Natural killer cell treated with Interleukin-12 subunit alpha and Interleukin-12 subunit beta and Interleukin-15 and Interleukin-18, amount 100 ng/mL, for 72 hours (primary cell): Measurements from ENCODE around the gene C19orf38. TPM values are rescaled to one million over a fixed set of nuclear protein-coding genes. Genes with fewer than 3 reads are reported as not detected.
A peak's percentile ranks its signal among the peaks of the same experiment; 100 is the strongest.
"Not testable (repeated sequence)": the region's sequence is repeated elsewhere in the genome, so short reads cannot be mapped to it uniquely, and the experiment has no call there.

Source experiments
- ATAC-seq, 2 donors: fragments of 150-1000 bp; cut with Tn5 transposase in 1 of 2; sonication (Bioruptor Pico), chemical (Tn5 transposase) in 1 of 2; 2 replicates each; pipeline ENCODE4 v1.10.0; 2021
- DNase-seq: peaks from one replicate; pipeline ENCODE4 v3.0.0; 2022; ENCODE audit warnings: low spot score
- H3K27ac Mint-ChIP-seq, 2 donors: 1 replicate in 1 of 2; 2 replicates in 1 of 2; pipeline ENCODE4 v1.8.0; 2022; ENCODE audit warnings: mixed read lengths in 2 of 2, mild to moderate bottlenecking in 1 of 2, moderate library complexity in 1 of 2
- H3K27me3 Mint-ChIP-seq, 2 donors: 1 replicate in 1 of 2; 2 replicates in 1 of 2; pipeline ENCODE4 v1.8.0; 2022; ENCODE audit warnings: mixed read lengths in 2 of 2
- H3K36me3 Mint-ChIP-seq: one replicate; pipeline ENCODE4 v1.8.0; 2022; ENCODE audit warnings: mixed read lengths
- H3K4me1 Mint-ChIP-seq, 2 donors: 1 replicate in 1 of 2; 2 replicates in 1 of 2; pipeline ENCODE4 v1.8.0; 2022; ENCODE audit warnings: low read depth in 2 of 2, mixed read lengths in 2 of 2, mild to moderate bottlenecking in 1 of 2
- H3K4me3 Mint-ChIP-seq: one replicate; pipeline ENCODE4 v1.8.0; 2022; ENCODE audit warnings: mixed read lengths
- H3K9me3 Mint-ChIP-seq: 2 replicates; pipeline ENCODE4 v1.8.0; 2022; ENCODE audit warnings: mixed read lengths
- total RNA-seq, 2 donors: library from RNA; stranded (reverse); gene quantifications; one replicate each; pipeline ENCODE4 v1.2.3, GENCODE V29; 2022

The C19orf38 gene
- total RNA-seq, 2 donors from 2014 or later = 2.7 to 12.0 TPM

DNA sequence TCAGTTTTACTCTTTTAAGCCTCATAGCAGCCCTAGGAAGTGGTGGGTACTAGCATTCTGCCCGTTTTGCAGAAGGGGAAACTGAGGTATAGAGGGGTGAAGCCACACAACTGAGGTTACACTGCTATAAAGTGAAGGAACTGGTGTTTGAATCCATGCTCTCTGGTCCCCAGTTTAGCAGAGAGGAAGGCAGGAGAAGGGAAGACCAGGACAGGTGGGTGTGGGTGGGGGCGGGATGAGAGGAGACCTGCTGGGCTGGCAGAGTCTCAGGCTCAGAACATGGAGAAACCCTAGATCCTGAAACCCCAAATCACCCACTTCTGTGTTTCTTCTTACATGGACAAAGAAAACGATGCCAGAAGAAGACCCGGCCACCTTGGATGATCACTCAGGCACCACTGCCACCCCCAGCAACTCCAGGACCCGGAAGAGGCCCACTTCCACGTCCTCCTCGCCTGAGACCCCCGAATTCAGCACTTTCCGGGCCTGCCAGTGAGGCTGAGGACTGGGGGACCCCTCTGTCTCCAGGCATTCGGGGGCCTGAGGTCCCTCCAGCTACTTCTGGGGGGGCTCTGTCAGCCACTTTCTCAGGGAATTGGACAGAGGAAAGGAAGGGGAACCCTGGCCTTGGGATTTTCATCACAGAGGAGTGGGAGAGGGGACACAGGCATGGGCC lies 20.8 kb downstream of the C19orf38 start:
- peak overlapping the region; percentile 78 to 98 for H3K27ac Mint-ChIP-seq

DNA sequence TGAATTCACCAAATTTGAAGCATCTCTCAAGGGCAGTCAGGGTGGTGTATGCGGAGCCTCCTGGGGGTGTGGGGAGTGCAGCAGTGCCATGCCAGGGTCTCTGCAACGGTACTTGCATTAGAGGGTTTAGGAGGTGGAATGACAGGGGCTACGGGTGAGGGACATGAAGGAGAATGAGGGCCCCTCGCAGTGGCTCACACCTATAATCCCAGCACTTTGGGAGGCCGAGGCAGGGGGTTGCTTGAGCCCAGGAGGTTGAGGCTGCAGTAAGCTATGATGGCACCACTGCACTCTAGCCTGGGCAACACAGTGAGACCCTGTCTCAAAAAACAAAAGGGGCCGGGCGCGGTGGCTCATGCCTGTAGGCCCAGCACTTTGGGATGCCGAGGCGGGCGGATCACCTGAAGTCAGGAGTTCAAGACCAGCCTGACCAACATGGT lies 21.7 kb downstream of the C19orf38 start:
- Mint-ChIP-seq H3K4me3 (peak overlapping the region; percentile 89), H3K27ac (peak overlapping the region; percentile 85 to 90), H3K4me1 (peaks cover 21 to 27% of the 10 kb centered on the region in 2 donors)
- ATAC-seq, H3K36me3 Mint-ChIP-seq, H3K9me3 Mint-ChIP-seq, H3K27me3 Mint-ChIP-seq, DNase-seq: not testable (repeated sequence)

More for the DNA sequence above, 20.8 kb downstream of the C19orf38 start:
- H3K4me3 Mint-ChIP-seq = no peak overlapping the region
- ATAC-seq = no peak
- peaks cover 28 to 32% of the 10 kb centered on the region in 2 donors for H3K4me1 Mint-ChIP-seq
- H3K9me3 Mint-ChIP-seq = no peaks in the 10 kb centered on the region
- no peaks in the 10 kb centered on the region for H3K36me3 Mint-ChIP-seq
- no peak for DNase-seq
- H3K27me3 Mint-ChIP-seq = no peaks in the 10 kb centered on the region

DNA sequence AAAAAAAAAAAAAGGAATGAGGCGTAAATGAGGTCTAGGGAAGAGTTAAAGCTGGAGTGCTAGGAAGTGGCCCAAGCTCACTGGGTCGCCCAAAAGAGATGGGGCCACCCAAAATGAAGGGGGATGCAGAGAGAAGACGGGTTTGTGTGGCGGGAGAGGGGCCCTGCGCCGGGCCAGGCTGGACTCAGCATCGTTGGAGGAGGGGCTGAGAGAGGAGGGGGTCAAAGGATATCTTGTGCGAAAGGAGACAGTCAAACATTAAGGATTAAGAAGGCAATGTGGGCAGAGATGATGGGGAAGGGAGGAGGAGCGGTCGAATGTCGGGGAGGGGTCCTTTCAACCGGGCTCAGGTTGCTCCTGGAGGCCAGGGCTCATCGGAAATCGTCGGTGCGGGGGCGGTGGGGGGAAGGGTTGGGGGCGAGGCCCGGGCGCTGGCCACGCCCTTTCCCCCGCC lies 22.3 kb downstream of the C19orf38 start:
- ATAC-seq = no peak
- Mint-ChIP-seq H3K27me3 (no peaks in the 10 kb centered on the region), H3K4me1 (peaks cover 21 to 27% of the 10 kb centered on the region in 2 donors), H3K4me3 (peak overlapping the region; percentile 89), H3K27ac (peak overlapping the region; percentile 85 to 90), H3K9me3 (no peaks in the 10 kb centered on the region), H3K36me3 (no peaks in the 10 kb centered on the region)
- DNase-seq = no peak

DNA sequence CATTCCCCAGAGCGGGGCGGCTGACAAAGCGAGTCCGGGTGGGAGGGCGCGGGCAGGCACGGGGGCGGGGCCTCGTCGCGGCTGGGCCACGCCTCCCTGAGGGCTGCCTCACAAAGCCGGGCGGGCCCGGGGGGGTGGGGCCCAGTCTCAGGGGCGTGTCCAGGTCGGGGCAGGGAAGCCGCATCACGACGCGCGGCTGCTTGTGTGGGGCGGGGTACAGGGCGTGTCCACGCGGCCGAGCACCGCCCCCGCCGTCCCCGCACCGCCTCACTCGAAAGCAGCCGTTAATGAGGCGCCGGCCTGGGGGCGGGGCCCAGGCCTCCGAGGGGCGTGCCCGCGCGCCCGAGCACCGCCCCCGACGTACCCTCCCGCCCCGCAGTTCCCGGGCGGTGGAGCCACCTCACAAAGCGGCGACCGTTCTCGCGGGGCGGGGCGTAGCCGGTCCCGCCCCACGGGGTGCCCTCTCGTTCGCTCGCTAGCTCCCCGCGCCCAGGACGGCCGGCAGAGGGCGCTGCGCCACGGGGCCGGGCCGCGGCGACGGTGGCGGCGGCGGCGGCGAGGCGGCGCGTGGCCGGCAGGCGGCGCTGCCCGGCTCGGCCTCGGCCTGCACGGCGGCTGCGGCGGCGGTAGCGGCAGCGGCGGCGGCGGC lies 22.9 kb downstream of the C19orf38 start, which contains the start of gene CARM1:
Gene CARM1 (plus strand): TSS at position 599 of the 649 bp plus-strand sequence. CDS start 150 bp downstream, outside the sequence.
- Mint-ChIP-seq H3K4me3 (peak within 1 kb of the TSS; percentile 89), H3K27ac (peak within 1 kb of the TSS; percentile 85 to 90), H3K36me3 (no peaks in the 10 kb centered on the region), H3K4me1 (peaks cover 21 to 27% of the 10 kb centered on the region in 2 donors), H3K9me3 (no peaks in the 10 kb centered on the region), H3K27me3 (no peaks in the 10 kb centered on the region)
- peak; percentile 95 for ATAC-seq
- peak; percentile 99 for DNase-seq

DNA sequence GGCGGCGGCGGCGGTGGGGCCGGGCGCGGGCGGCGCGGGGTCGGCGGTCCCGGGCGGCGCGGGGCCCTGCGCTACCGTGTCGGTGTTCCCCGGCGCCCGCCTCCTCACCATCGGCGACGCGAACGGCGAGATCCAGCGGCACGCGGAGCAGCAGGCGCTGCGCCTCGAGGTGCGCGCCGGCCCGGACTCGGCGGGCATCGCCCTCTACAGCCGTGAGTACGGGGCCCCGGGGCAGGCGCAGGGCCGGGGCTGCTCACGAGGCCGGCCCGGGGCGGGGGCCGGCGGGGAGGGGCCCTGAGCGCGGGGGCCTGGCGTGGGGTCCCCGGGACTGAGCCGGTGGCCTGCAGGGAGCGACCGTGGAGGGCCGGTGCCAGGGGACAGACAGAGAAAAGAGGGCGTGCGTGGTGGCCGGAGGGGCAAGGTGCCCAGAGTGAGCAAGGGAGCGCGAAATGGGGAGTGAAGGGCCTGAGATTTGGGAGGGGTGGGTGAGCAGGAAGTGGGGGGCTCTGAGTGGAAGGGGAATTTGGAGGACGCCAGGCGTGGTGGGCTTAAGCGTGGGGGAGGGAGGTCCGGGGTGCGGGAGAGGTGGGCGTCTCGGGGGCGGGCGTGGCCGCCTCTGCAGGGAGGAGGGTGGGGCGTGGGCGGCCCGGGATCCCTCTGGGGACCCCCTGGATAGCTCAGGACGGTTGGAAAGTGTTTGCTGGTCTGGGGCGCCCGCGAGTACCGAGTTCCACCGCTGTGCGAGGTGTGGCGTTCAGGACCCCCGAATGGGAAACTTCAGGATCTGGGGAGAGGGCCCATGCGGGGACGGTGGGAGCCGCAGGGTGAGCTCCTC lies 23.7 kb downstream of the C19orf38 start:
- no peaks in the 10 kb centered on the region for H3K27me3 Mint-ChIP-seq
- H3K36me3 Mint-ChIP-seq = no peaks in the 10 kb centered on the region
- H3K9me3 Mint-ChIP-seq = no peaks in the 10 kb centered on the region
- peak; percentile 64 for DNase-seq
- H3K4me3 Mint-ChIP-seq = peak overlapping the region; percentile 86
- H3K27ac Mint-ChIP-seq = peak overlapping the region; percentile 62 to 87
- ATAC-seq = peak in 1 of 2 donors; percentile 0
- H3K4me1 Mint-ChIP-seq = peaks cover 25 to 30% of the 10 kb centered on the region in 2 donors

DNA sequence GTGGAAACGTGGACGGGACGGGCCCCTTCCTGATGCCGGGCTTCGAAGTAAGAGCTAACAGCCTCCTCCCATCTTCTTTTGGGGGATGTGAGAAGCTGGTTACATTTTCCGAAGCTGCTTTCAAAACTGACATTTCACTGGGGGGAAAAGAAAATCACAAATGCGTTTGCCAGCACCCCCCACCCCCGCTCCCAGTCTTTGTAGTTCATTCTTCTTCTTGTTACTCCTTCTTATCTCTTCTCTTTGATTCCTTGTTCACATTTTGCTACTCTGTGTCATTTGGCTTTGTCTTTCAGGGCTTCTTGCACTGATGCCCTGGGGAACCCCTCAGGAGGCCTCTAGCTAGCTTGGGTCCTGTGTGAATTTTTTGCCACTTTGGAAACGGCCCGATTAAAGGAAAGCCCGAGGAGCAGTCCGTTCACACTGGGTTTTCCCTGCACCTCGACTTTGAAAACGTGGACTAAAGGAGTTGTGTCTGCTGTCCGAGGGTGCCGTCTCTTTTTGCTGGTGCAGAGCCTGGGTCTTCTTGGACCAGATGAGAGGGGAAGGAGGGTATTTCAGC lies 24.4 kb downstream of the C19orf38 start:
- H3K4me1 Mint-ChIP-seq = peaks cover 27 to 32% of the 10 kb centered on the region in 2 donors
- H3K27me3 Mint-ChIP-seq = no peaks in the 10 kb centered on the region
- H3K36me3 Mint-ChIP-seq = no peaks in the 10 kb centered on the region
- peak overlapping the region; percentile 62 to 87 for H3K27ac Mint-ChIP-seq
- no peak for DNase-seq
- peak overlapping the region; percentile 86 for H3K4me3 Mint-ChIP-seq
- ATAC-seq = no peak
- no peaks in the 10 kb centered on the region for H3K9me3 Mint-ChIP-seq

DNA sequence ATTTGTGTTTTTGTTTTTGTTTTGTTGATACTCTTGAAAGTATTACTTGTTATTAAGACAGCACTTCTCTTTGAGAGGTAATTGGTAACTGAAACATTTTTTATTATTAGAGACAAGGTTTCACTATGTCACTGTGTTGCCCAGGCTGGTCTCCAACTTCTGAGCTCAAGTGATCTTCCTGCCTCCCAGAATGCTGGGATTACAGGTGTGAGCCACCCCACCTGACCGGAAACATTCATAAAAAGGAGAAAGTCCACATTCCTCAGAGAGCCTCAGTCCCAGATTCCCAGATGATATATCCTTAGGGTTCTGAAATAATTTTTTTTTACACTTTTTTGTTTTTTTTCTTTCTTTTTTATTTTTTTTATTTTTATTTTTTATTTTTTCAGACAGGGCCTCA lies 25.8 kb downstream of the C19orf38 start:
- H3K4me1 Mint-ChIP-seq = peaks cover 31 to 32% of the 10 kb centered on the region in 2 donors
- no peaks in the 10 kb centered on the region for H3K36me3 Mint-ChIP-seq
- H3K27ac Mint-ChIP-seq = no peak overlapping the region
- no peak overlapping the region for H3K4me3 Mint-ChIP-seq
- H3K27me3 Mint-ChIP-seq = no peaks in the 10 kb centered on the region
- no peak for DNase-seq
- no peaks in the 10 kb centered on the region for H3K9me3 Mint-ChIP-seq
- ATAC-seq = no peak

DNA sequence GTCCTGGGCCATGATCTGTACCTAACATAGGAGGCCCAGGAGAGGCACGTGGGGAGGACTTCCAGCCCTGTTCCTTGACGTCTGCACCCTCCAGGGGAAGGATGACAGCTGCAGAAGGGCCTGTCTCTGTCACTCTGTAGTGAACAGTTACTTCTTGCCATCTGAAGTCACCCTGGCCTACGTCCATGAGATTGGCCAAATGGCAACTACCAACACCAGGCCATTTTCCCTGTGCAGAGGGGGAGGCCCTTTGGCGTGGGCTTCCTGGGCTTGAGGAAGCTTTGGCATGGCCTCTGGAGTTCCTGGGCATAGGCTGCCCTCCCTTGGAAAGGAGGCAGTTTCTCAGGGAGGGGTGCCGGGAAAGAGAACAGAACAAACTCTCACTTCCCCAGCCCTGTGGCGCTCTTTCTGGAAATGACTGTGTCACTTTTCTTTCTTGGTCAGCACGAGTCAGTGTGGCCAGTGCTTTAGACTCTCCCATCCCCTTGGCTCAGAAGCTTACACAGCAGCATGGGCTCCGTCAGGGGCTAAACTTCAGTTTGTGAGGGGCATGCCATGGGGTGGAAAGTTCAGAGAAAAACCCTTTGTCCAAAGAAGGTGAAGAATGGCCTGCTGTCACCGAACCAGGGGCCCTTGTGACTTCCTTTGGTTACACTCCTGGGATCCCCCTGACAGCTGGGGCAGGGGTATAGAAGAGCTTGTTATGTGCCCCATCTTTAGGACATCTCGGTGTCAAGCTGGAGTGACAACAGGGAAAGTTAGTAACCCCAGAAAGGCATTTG lies 28.4 kb downstream of the C19orf38 start:
- H3K4me3 Mint-ChIP-seq = peak overlapping the region; percentile 60
- H3K4me1 Mint-ChIP-seq = peaks cover 31 to 33% of the 10 kb centered on the region in 2 donors
- DNase-seq (peak; percentile 67), ATAC-seq (peak; percentile 80 to 83)
- H3K36me3 Mint-ChIP-seq = no peaks in the 10 kb centered on the region
- no peaks in the 10 kb centered on the region for H3K27me3 Mint-ChIP-seq
- no peaks in the 10 kb centered on the region for H3K9me3 Mint-ChIP-seq
- peak overlapping the region; percentile 59 to 79 for H3K27ac Mint-ChIP-seq

DNA sequence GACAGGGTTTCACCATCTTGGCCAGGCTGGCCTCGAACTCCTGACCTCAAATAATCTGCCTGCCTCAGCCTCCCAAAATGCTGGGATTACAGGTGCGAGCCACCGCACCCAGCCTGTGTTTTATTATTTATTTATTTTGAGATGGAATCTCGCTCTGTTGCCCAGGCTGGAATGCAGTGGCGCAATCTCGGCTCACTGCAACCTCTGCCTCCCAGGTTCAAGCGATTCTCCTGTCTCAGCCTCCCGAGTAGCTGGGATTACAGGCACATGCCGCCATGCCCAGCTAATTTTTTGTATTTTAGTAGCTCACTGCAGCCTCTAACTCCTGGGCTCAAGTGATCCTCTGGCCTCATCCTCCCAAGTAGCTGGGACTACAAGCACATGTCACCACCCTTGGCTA lies 29.4 kb downstream of the C19orf38 start:
- not testable (repeated sequence) for H3K27me3 Mint-ChIP-seq, ATAC-seq, H3K9me3 Mint-ChIP-seq, H3K36me3 Mint-ChIP-seq, DNase-seq
- Mint-ChIP-seq H3K4me3 (peak overlapping the region; percentile 71), H3K4me1 (peaks cover 26 to 29% of the 10 kb centered on the region in 2 donors), H3K27ac (peak overlapping the region; percentile 59 to 89)

DNA sequence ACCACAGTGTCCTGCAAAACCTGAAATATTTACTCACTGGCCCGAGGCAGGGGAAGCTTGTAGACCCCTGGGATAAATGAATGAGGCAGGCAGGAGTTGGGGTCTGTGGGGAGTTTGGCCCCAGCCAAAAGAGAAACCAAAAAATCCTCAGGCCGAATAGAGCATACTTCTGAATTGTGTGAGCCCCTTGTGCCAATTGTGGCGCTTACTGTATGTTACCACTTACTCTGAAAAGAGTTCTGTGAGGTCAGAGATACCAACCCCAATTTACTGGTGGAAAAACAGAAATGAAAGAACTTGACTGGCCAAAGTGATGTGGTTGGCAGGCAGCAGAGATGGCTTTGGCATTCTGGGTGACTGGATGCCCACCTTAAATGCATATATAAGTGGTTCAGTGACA lies 30.0 kb downstream of the C19orf38 start:
- peaks cover 23 to 25% of the 10 kb centered on the region in 2 donors for H3K4me1 Mint-ChIP-seq
- ATAC-seq = no peak

DNA sequence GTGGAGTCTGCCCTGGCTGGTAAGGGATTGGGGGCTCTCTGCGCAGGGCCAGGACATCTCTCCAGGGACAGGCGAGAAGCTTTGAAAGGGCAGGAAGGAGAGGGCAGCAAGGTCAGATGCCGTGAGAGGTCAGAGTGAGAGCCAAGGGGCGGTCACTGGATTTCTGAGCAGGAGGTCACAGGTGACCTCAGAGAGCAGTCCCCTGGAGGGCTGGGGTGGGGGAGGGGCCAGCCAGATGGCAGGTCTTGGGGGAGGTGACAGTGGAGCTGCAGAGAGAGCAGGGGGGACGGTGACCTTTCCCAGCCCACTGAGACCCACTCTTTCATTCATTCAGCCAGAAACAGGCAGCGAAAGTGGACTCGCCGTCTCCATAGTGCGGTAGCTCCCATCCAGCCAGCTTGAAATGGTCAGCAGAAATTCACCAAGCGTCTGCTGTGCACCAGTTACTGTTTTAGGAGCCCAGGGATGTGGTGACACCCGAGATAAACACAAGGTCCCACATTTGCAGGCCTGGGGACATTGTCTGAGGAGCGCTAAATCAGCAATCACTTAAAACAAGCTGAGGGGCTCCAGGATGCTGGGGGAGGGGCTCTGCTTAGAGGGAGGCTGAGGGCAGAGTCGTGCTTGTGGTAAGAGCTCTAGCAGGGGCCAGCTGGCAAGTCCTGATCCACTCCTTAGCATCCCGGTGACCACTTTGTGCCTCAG lies 33.3 kb downstream of the C19orf38 start:
- DNase-seq (no peak), ATAC-seq (no peak)
- Mint-ChIP-seq H3K27ac (peak overlapping the region in 1 of 2 donors; percentile 59), H3K9me3 (no peaks in the 10 kb centered on the region), H3K4me1 (peaks cover 21 to 23% of the 10 kb centered on the region in 2 donors), H3K4me3 (no peak overlapping the region), H3K27me3 (no peaks in the 10 kb centered on the region), H3K36me3 (no peaks in the 10 kb centered on the region)

More for the DNA sequence above, 30.0 kb downstream of the C19orf38 start:
- Mint-ChIP-seq H3K36me3 (no peaks in the 10 kb centered on the region), H3K27me3 (no peaks in the 10 kb centered on the region), H3K27ac (peak overlapping the region; percentile 54 to 89), H3K4me3 (peak overlapping the region; percentile 71), H3K9me3 (no peaks in the 10 kb centered on the region)
- no peak for DNase-seq

DNA sequence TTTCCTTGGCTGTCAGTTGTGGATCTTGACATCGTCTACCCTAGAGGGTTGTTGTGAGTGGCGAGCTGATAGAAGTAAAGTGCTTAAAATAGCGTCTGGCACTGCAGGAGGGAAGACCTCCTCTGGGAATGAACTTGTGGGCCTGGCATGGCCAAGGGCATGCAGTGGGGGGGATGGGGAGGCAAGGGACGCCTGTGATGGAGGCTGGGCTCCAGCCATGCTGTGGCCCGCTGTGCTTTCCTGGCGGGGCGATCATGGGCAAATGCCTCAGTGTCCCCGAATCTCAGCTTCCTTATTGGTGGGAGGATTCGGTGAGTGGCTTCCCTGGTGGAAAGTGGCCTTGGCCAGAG lies 33.9 kb downstream of the C19orf38 start:
- ATAC-seq (no peak), DNase-seq (no peak)
- Mint-ChIP-seq H3K4me3 (no peak overlapping the region), H3K27ac (no peak overlapping the region), H3K27me3 (no peaks in the 10 kb centered on the region), H3K4me1 (peaks cover 18% of the 10 kb centered on the region in 2 donors), H3K9me3 (no peaks in the 10 kb centered on the region), H3K36me3 (no peaks in the 10 kb centered on the region)
